GM12892 (cell line): ENCODE measurements around the gene IGFBP6.

Experiments
- POLR2A ChIP-seq: IDR thresholded peaks from 2 replicates; pipeline ENCODE4 v1.6.1; 2011; ENCODE audit warnings: low read depth, low read length, control low read depth
- POLR2AphosphoS5 ChIP-seq: IDR thresholded peaks from 2 replicates; pipeline ENCODE4 v1.6.1; 2011; ENCODE audit warnings: low read depth, low read length, control low read depth

- no peak for TF ChIP-seq POLR2A
- no peak for TF ChIP-seq POLR2AphosphoS5
Measured at GRCh38 chr12:53115112-53115890, 17.8 kb downstream of the IGFBP6 start.
